Measurements from ENCODE around the gene ALAD.

The ALAD gene

GRCh38 chr9:113343732-113344231 lies 57.3 kb downstream of the ALAD start:
- FAIRE-seq: no peak

GRCh38 chr9:113341712-113342410 lies 59.2 kb downstream of the ALAD start:
- no peak for FAIRE-seq

GRCh38 chr9:113340011-113340699 lies 60.9 kb downstream of the ALAD start, which contains the start of gene WDR31:
Gene WDR31, minus strand, starts transcription at chr9:113340275. Its CDS starts 8,253 bp downstream, at chr9:113332022.
- FAIRE-seq: no peak

- no peak for FAIRE-seq
Observed at GRCh38 chr9:113337714-113338113, 63.4 kb downstream of the ALAD start.
